Parathyroid adenoma (tissue), 2 donors: Measurements from ENCODE around the gene FHOD3.

ENCODE experiments used
- H2AFZ ChIP-seq: fragments of 300-600 bp; sonication (generic); one replicate; pipeline ENCODE4 v1.7.0; 2017; ENCODE audit warnings: antibody characterized with exemption, mild to moderate bottlenecking
- H3K27ac ChIP-seq: fragments of 300-600 bp; sonication (generic); one replicate; pipeline ENCODE4 v1.7.0; 2017
- H3K27me3 ChIP-seq: fragments of 300-600 bp; sonication (generic); one replicate; pipeline ENCODE4 v1.7.0; 2017; ENCODE audit warnings: low read length; ENCODE audit not compliant: control insufficient read depth, insufficient read depth
- H3K36me3 ChIP-seq: fragments of 300-600 bp; sonication (generic); one replicate; pipeline ENCODE4 v1.7.0; 2017; ENCODE audit warnings: low read length; ENCODE audit not compliant: control insufficient read depth, insufficient read depth
- H3K4me1 ChIP-seq: fragments of 300-600 bp; sonication (generic); one replicate; pipeline ENCODE4 v1.7.0; 2017; ENCODE audit warnings: control low read depth
- H3K4me2 ChIP-seq: fragments of 300-600 bp; sonication (generic); one replicate; pipeline ENCODE4 v1.7.0; 2017; ENCODE audit warnings: low read length
- H3K4me3 ChIP-seq: fragments of 300-600 bp; sonication (generic); one replicate; pipeline ENCODE4 v1.7.0; 2017; ENCODE audit warnings: low read depth, low read length
- H3K79me2 ChIP-seq: fragments of 300-600 bp; sonication (generic); one replicate; pipeline ENCODE4 v1.7.0; 2017; ENCODE audit warnings: control low read depth
- H3K9ac ChIP-seq: fragments of 300-600 bp; sonication (generic); one replicate; pipeline ENCODE4 v1.7.0; 2017; ENCODE audit warnings: mild to moderate bottlenecking
- H3K9me3 ChIP-seq: fragments of 300-600 bp; sonication (generic); one replicate; pipeline ENCODE4 v1.7.0; 2017; ENCODE audit warnings: low read length; ENCODE audit not compliant: control insufficient read depth
- TF ChIP-seq, protein P1 (sequence below): fragments of 300-600 bp; sonication (generic); IDR thresholded peaks from one replicate; pipeline ENCODE4 v1.7.0; 2017; ENCODE audit warnings: antibody characterized with exemption, mild to moderate bottlenecking
- donor health status: primary hyperparathyroidism.

The FHOD3 gene

DNA sequence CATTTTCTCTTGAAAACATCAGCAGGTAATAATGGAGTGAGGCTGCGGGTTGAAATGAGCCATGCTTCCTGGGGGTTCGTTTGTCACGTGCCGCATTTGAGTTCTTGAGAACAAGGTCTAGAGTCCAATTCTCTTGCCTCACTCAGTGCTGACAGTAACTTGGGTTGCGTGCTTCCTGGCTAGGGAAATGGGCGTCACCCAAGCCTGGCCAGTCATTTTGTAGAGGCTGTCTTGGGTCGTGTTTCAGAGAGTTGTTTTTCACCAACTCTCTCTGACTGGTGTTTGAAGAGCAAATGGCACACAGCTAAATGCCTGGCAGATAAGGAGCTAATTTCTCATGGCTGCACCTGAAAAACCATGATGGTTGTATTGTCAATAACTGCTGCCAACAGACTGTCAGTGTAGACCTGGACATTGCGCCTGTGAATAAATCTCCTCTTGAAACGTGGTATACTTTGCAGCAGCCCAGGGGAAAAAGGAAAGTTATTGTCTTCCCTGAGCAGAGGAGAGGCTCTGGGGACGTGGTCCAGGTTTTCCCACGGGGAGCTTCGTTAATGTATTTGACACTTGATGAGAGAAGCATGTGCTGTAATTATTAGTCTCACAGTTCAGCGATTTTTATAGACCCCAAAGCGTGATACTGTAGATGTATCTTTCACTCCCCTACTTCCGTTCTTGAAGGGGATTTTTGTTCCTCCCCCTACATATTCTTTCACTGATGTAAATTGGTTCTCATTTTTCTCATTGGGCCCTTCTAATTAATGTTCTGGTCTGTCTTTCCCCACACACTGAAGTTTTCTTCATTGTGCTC lies 196.0 kb downstream of the FHOD3 start:
- no peaks in the 10 kb centered on the region for H3K27me3 ChIP-seq
- no peaks in the 10 kb centered on the region for H3K4me1 ChIP-seq
- TF ChIP-seq, protein P1, sequence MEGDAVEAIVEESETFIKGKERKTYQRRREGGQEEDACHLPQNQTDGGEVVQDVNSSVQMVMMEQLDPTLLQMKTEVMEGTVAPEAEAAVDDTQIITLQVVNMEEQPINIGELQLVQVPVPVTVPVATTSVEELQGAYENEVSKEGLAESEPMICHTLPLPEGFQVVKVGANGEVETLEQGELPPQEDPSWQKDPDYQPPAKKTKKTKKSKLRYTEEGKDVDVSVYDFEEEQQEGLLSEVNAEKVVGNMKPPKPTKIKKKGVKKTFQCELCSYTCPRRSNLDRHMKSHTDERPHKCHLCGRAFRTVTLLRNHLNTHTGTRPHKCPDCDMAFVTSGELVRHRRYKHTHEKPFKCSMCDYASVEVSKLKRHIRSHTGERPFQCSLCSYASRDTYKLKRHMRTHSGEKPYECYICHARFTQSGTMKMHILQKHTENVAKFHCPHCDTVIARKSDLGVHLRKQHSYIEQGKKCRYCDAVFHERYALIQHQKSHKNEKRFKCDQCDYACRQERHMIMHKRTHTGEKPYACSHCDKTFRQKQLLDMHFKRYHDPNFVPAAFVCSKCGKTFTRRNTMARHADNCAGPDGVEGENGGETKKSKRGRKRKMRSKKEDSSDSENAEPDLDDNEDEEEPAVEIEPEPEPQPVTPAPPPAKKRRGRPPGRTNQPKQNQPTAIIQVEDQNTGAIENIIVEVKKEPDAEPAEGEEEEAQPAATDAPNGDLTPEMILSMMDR: no peak
- no peak overlapping the region for H3K9ac ChIP-seq
- no peaks in the 10 kb centered on the region for H3K36me3 ChIP-seq
- H3K79me2 ChIP-seq: no peaks in the 10 kb centered on the region
- H3K4me2 ChIP-seq: no peak overlapping the region
- H3K4me3 ChIP-seq: no peak overlapping the region
- peak overlapping the region; percentile 57 for H2AFZ ChIP-seq
- no peaks in the 10 kb centered on the region for H3K9me3 ChIP-seq
- no peak overlapping the region for H3K27ac ChIP-seq

DNA sequence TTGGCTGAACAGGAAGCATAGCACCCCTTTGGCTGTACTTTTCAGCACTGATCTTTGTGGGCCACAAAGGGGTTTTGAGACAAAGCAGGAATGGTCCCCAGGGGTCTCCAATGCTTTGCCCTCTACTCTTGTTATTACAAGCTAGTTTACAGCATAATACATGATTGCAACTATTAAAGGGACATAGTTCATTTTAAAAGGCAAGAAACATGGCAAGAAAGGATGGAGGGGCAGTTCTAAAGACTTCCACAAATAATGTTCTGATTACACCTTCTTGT lies 196.6 kb downstream of the FHOD3 start:
- Histone ChIP-seq H3K27ac (no peak overlapping the region), H3K4me3 (no peak overlapping the region), H3K9ac (no peak overlapping the region), H3K79me2 (no peaks in the 10 kb centered on the region), H3K27me3 (no peaks in the 10 kb centered on the region), H3K9me3 (no peaks in the 10 kb centered on the region), H3K4me2 (no peak overlapping the region), H3K36me3 (no peaks in the 10 kb centered on the region), H2AFZ (no peak overlapping the region), H3K4me1 (no peaks in the 10 kb centered on the region)
- TF ChIP-seq, protein P1: no peak

DNA sequence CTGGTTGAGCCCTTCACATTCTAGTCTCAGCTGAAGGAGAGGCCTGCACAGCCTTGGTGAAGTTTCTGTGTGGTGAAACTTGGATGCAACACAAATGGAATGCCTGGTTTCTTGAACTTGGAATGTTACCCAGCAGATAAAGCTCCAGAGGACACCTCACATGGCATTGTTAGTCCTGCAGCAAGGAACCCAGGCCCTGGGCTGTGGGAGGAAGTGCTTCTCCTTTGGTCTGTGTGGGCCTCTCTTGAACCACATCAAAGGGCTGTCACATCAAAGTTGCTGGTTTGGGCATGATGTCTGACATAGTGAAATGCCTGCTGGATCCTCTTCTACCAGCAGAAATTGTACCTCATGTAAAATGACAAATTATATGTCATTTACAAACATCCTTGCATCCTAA lies 198.5 kb downstream of the FHOD3 start:
- H3K9me3 ChIP-seq: no peaks in the 10 kb centered on the region
- no peaks in the 10 kb centered on the region for H3K27me3 ChIP-seq

DNA sequence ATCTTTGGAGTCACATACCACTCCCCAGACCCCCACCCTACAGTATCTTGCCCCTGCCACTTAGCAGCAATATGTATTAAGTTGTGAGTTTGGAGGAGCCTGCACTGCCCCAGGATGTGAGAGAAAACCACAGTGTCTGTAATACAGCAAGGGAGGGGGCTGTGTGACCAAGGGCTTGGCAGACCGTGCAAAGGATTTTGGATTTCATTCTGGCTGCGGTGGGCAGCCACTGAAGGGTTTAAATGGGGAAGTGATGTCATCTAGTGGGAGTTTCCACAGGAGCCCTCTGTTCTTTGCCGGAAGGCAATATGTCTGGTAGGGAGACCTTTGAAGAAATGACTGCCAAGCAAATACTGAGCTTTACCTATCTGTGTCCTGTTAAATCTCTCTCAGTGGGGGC lies 202.4 kb downstream of the FHOD3 start:
- Histone ChIP-seq H3K27ac (no peak overlapping the region), H3K4me2 (no peak overlapping the region), H3K9me3 (no peaks in the 10 kb centered on the region), H3K4me1 (no peaks in the 10 kb centered on the region), H3K4me3 (no peak overlapping the region), H3K36me3 (no peaks in the 10 kb centered on the region), H2AFZ (no peak overlapping the region), H3K27me3 (no peaks in the 10 kb centered on the region), H3K79me2 (no peaks in the 10 kb centered on the region), H3K9ac (no peak overlapping the region)
- TF ChIP-seq, protein P1: no peak

More for the DNA sequence above, 198.5 kb downstream of the FHOD3 start:
- TF ChIP-seq, protein P1: no peak
- Histone ChIP-seq H3K4me2 (no peak overlapping the region), H3K4me3 (no peak overlapping the region), H2AFZ (no peak overlapping the region), H3K79me2 (no peaks in the 10 kb centered on the region), H3K27ac (no peak overlapping the region), H3K4me1 (no peaks in the 10 kb centered on the region), H3K9ac (no peak overlapping the region), H3K36me3 (no peaks in the 10 kb centered on the region)

DNA sequence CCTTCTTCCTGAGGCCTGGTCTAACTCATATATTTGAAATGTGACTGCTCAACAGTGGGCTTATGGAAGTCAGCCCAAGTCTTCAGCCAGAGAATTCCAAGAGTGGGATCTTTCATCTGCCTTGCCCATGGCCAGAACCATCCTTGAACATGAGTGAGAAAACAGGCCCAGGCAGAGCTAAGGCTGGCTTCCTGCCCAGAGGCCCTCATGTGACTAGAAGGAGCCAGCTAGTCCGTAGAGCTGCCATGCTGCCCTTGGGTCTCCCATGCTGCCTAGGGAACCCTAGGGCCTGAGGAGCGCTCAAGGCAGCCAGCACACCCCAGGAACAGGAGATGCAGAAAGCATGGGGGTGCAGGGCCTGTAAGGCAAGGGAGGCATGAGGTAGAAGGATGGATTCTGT lies 203.6 kb downstream of the FHOD3 start:
- no peak overlapping the region for H3K4me3 ChIP-seq
- no peaks in the 10 kb centered on the region for H3K79me2 ChIP-seq
- no peak overlapping the region for H2AFZ ChIP-seq
- TF ChIP-seq, protein P1: no peak
- no peak overlapping the region for H3K9ac ChIP-seq
- no peaks in the 10 kb centered on the region for H3K9me3 ChIP-seq
- no peak overlapping the region for H3K27ac ChIP-seq
- H3K27me3 ChIP-seq: no peaks in the 10 kb centered on the region
- no peaks in the 10 kb centered on the region for H3K36me3 ChIP-seq
- no peak overlapping the region for H3K4me2 ChIP-seq
- no peaks in the 10 kb centered on the region for H3K4me1 ChIP-seq
